ENCODE data around the gene FAM76A.
"Not testable (repeated sequence)": the region's sequence is repeated elsewhere in the genome, so short reads cannot be mapped to it uniquely, and the experiment has no call there.

Gene FAM76A

GRCh38 chr1:27725374-27726172 is at the start of gene FAM76A:
FAM76A (plus strand) TSS chr1:27725961; CDS start chr1:27726081, 120 bp downstream.
- H3K4me3 Mint-ChIP-seq = peak within 1 kb of the TSS; percentile 85
- peak within 1 kb of the TSS; percentile 86 for H3K27ac Mint-ChIP-seq
- peaks cover 5% of the 10 kb centered on the region for H3K36me3 Mint-ChIP-seq (ENCODE audit: low read depth)
- ATAC-seq (peak; percentile 99), DNase-seq (peak; percentile 100)
- H3K9me3 Mint-ChIP-seq = no peaks in the 10 kb centered on the region
- no peaks in the 10 kb centered on the region for H3K27me3 Mint-ChIP-seq
- H3K4me1 Mint-ChIP-seq = peaks cover 17% of the 10 kb centered on the region

GRCh38 chr1:27676410-27676809 is 49.4 kb upstream of the FAM76A start:
- H3K36me3 Mint-ChIP-seq (ENCODE audit: low read depth) = peaks cover 5% of the 10 kb centered on the region
- H3K27ac Mint-ChIP-seq = no peak overlapping the region
- no peaks in the 10 kb centered on the region for H3K27me3 Mint-ChIP-seq
- H3K4me3 Mint-ChIP-seq = no peak overlapping the region
- ATAC-seq = no peak
- no peak for DNase-seq
- H3K9me3 Mint-ChIP-seq = peaks cover 15% of the 10 kb centered on the region
- peaks cover 13% of the 10 kb centered on the region for H3K4me1 Mint-ChIP-seq

DNA sequence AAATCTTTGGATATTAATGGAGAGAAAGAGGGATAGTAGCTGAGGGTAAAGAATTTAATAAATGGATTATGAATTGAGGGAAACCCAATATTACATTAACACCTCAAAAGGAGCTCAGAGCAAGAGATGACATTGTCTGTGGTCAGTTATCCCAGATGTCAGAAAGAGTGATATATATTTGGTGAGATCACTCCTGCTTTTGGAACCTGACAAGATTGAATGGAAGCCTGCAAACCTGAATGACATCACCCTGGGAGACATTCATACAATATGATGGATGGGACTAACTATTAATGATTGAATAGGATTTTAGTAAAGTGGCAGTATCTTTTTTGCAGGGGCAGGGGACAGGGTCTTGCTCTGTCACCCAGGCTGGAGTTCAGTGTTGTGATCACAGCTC is 47.0 kb upstream of the FAM76A start:
- peaks cover 9% of the 10 kb centered on the region for H3K36me3 Mint-ChIP-seq (ENCODE audit: low read depth)
- DNase-seq (no peak), ATAC-seq (no peak)
- no peaks in the 10 kb centered on the region for H3K4me1 Mint-ChIP-seq
- no peak overlapping the region for H3K4me3 Mint-ChIP-seq
- no peak overlapping the region for H3K27ac Mint-ChIP-seq
- H3K27me3 Mint-ChIP-seq = no peaks in the 10 kb centered on the region
- H3K9me3 Mint-ChIP-seq = peaks cover 23% of the 10 kb centered on the region

DNA sequence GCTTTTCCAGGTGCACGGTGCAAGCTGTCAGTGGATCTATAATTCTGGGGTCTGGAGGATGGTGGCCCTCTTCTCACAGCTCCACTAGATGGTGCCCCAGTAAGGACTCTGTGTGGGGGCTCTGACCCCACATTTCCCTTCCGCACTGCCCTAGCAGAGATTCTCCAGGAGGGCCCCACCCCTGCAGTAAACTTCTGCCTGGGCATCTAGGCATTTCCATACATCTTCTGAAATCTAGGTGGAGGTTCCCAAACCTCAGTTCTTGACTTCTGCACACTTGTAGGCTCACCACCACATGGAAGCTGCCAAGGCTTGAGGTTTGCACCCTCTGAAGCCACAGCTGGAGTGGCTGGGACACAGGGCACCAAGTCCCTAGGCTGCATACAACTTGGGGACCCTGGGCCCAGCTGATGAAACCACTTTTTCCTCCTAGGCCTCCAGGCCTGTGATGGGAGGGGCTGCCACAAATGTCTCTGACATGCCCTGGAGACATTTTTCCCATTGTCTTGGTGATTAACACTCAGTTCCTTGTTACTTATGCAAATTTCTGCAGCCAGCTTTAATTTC is 45.5 kb upstream of the FAM76A start:
- H3K4me3 Mint-ChIP-seq; H3K4me1 Mint-ChIP-seq; H3K36me3 Mint-ChIP-seq (ENCODE audit: low read depth); H3K27me3 Mint-ChIP-seq; DNase-seq; H3K27ac Mint-ChIP-seq; ATAC-seq: not testable (repeated sequence)
- peaks cover 23% of the 10 kb centered on the region for H3K9me3 Mint-ChIP-seq

- peaks cover 23% of the 10 kb centered on the region for H3K9me3 Mint-ChIP-seq
- not testable (repeated sequence) for H3K27ac Mint-ChIP-seq; H3K27me3 Mint-ChIP-seq; H3K36me3 Mint-ChIP-seq (ENCODE audit: low read depth); H3K4me1 Mint-ChIP-seq; H3K4me3 Mint-ChIP-seq; DNase-seq; ATAC-seq
Measured at GRCh38 chr1:27681580-27681979, 44.2 kb upstream of the FAM76A start.

- no peak overlapping the region for H3K4me3 Mint-ChIP-seq
- no peak for ATAC-seq
- H3K9me3 Mint-ChIP-seq = peaks cover 23% of the 10 kb centered on the region
- no peak for DNase-seq
- H3K36me3 Mint-ChIP-seq (ENCODE audit: low read depth) = peaks cover 9% of the 10 kb centered on the region
- peaks cover 2% of the 10 kb centered on the region for H3K27me3 Mint-ChIP-seq
- H3K4me1 Mint-ChIP-seq = no peaks in the 10 kb centered on the region
- H3K27ac Mint-ChIP-seq = no peak overlapping the region
Measured at GRCh38 chr1:27682351-27682944, 43.3 kb upstream of the FAM76A start.

DNA sequence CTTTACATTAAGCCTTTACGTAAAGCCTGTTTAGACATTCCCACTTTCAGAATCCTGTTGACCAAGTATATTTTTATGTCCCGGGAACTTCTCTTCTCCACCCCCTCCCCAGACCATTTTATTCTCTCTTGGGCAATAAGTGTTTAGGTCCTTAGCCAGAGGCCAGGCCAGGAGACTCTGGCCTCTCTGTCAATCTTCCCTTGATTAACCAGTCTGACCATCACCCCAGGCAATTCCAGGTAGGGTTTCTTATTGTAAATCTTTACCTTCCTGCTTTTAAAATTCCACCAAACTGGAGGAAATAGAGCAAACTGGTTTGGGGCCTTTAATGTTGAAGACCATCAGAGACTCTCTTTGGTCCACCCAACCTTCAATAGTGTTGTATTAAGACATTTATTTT is 41.6 kb upstream of the FAM76A start:
- no peak for ATAC-seq
- peaks cover 19% of the 10 kb centered on the region for H3K9me3 Mint-ChIP-seq
- H3K4me3 Mint-ChIP-seq = no peak overlapping the region
- no peak for DNase-seq
- no peak overlapping the region for H3K27ac Mint-ChIP-seq
- H3K36me3 Mint-ChIP-seq (ENCODE audit: low read depth) = peaks cover 8% of the 10 kb centered on the region
- H3K4me1 Mint-ChIP-seq = peaks cover under 1% of the 10 kb centered on the region
- peaks cover 2% of the 10 kb centered on the region for H3K27me3 Mint-ChIP-seq

DNA sequence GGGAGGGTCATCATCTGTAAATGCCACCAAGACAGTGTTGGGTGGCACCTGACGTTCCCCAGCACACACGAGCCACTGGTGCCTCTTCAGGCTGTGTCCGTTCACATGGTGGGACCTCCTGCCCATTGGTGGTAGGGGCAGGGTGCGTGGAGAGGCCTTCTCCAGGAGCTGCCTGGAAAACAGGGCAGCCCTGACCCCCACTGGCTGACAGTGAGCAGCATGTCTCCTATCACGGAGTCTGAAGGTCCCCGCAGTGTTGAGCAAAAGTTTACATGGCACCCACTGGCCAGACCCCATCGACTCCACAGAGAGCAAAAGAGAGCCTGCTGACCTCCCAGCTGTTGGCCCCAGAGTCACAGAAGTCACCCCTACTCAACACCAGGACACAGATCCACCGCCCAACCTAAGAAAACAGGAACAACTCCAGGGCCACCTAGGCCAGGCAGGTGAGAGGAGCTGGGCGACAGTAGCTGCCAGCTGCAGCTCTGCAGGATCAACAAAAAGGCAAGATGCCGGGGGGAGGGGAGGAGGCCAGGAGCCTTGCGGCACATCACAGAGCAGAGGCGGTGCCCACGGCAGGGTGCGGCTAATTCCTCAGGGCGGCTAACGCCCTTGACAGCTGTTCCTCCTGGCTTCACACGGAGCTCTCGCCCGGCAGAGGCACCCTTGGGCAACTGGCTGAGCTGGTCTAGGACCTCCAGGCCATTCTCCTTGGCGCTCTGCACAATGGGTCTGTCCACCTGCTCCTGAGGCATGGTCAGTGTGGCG is 39.4 kb upstream of the FAM76A start:
- ATAC-seq = peak; percentile 10
- H3K4me1 Mint-ChIP-seq = peaks cover 10% of the 10 kb centered on the region
- H3K9me3 Mint-ChIP-seq = peaks cover 8% of the 10 kb centered on the region
- H3K36me3 Mint-ChIP-seq (ENCODE audit: low read depth) = peaks cover 4% of the 10 kb centered on the region
- no peak for DNase-seq
- H3K4me3 Mint-ChIP-seq = no peak overlapping the region
- H3K27ac Mint-ChIP-seq = no peak overlapping the region
- H3K27me3 Mint-ChIP-seq = peaks cover 7% of the 10 kb centered on the region

- Mint-ChIP-seq H3K4me3 (no peak overlapping the region), H3K27ac (no peak overlapping the region), H3K27me3 (peaks cover 10% of the 10 kb centered on the region), H3K36me3 (ENCODE audit: low read depth) (no peaks in the 10 kb centered on the region), H3K4me1 (peaks cover 10% of the 10 kb centered on the region), H3K9me3 (peaks cover 5% of the 10 kb centered on the region)
- DNase-seq = no peak
- no peak for ATAC-seq
Measured at GRCh38 chr1:27687906-27688305, 37.9 kb upstream of the FAM76A start.

- ATAC-seq (peak; percentile 33), DNase-seq (no peak)
- H3K4me3 Mint-ChIP-seq = peak overlapping the region; percentile 9
- peaks cover 10% of the 10 kb centered on the region for H3K27me3 Mint-ChIP-seq
- H3K4me1 Mint-ChIP-seq = peaks cover 10% of the 10 kb centered on the region
- H3K9me3 Mint-ChIP-seq = peaks cover 5% of the 10 kb centered on the region
- H3K27ac Mint-ChIP-seq = peak overlapping the region; percentile 70
- H3K36me3 Mint-ChIP-seq (ENCODE audit: low read depth) = no peaks in the 10 kb centered on the region
Measured at GRCh38 chr1:27689423-27690173, 36.2 kb upstream of the FAM76A start.

- Mint-ChIP-seq H3K9me3 (peaks cover 5% of the 10 kb centered on the region), H3K27ac (peak overlapping the region; percentile 70), H3K36me3 (ENCODE audit: low read depth) (no peaks in the 10 kb centered on the region), H3K4me3 (no peak overlapping the region), H3K4me1 (peaks cover 10% of the 10 kb centered on the region), H3K27me3 (peaks cover 9% of the 10 kb centered on the region)
- ATAC-seq = no peak
- no peak for DNase-seq
Measured at GRCh38 chr1:27690183-27690582, 35.6 kb upstream of the FAM76A start.

- not testable (repeated sequence) for ATAC-seq
Measured at GRCh38 chr1:27696835-27697234, 28.9 kb upstream of the FAM76A start.

GRCh38 chr1:27704958-27705357 is 20.8 kb upstream of the FAM76A start:
- Mint-ChIP-seq H3K36me3 (ENCODE audit: low read depth) (peaks cover 4% of the 10 kb centered on the region), H3K9me3 (peaks cover 9% of the 10 kb centered on the region), H3K27me3 (peaks cover 2% of the 10 kb centered on the region), H3K27ac (no peak overlapping the region), H3K4me3 (no peak overlapping the region), H3K4me1 (no peaks in the 10 kb centered on the region)
- no peak for DNase-seq
- ATAC-seq = no peak

More at GRCh38 chr1:27696835-27697234, 28.9 kb upstream of the FAM76A start:
- H3K9me3 Mint-ChIP-seq; DNase-seq; H3K4me3 Mint-ChIP-seq; H3K4me1 Mint-ChIP-seq; H3K27me3 Mint-ChIP-seq; H3K27ac Mint-ChIP-seq; H3K36me3 Mint-ChIP-seq (ENCODE audit: low read depth): not testable (repeated sequence)

GRCh38 chr1:27705545-27705944 is 20.2 kb upstream of the FAM76A start:
- no peaks in the 10 kb centered on the region for H3K4me1 Mint-ChIP-seq
- no peak overlapping the region for H3K4me3 Mint-ChIP-seq
- no peak overlapping the region for H3K27ac Mint-ChIP-seq
- peaks cover 2% of the 10 kb centered on the region for H3K27me3 Mint-ChIP-seq
- H3K9me3 Mint-ChIP-seq = peaks cover 9% of the 10 kb centered on the region
- peaks cover 4% of the 10 kb centered on the region for H3K36me3 Mint-ChIP-seq (ENCODE audit: low read depth)
- no peak for DNase-seq
- ATAC-seq = no peak
